ENCODE data around the gene RSPO1. TPM values are rescaled to one million over a fixed set of nuclear protein-coding genes. Genes with fewer than 3 reads are reported as not detected.

RSPO1 gene
- total and polyA plus RNA-seq, 2 experiments from 2014 or later, result 0.71 to 1.0 TPM

- DNase-seq (ENCODE audit: low read depth in 1 of 2, low spot score in 1 of 2), result no peak
- Histone ChIP-seq H3K36me3 (no peaks in the 10 kb centered on the region), H3K4me3 (no peak overlapping the region), H3K4me1 (ENCODE audit: low read depth) (no peaks in the 10 kb centered on the region), H3K27ac (no peak overlapping the region), H3K9me3 (ENCODE audit: low read depth) (no peaks in the 10 kb centered on the region), H3K27me3 (peaks cover 48% of the 10 kb centered on the region)
- no peak for TF ChIP-seq CTCF (IDR thresholded peaks at IDR 0.05; ENCODE audit: low read depth, low read length)
These were observed 12.6 kb upstream of the RSPO1 start for GRCh38 chr1:37647281-37647680.

GRCh38 chr1:37641059-37641458 is 6.4 kb upstream of the RSPO1 start:
- Histone ChIP-seq H3K9me3 (ENCODE audit: low read depth) (no peaks in the 10 kb centered on the region), H3K36me3 (no peaks in the 10 kb centered on the region), H3K27ac (no peak overlapping the region), H3K4me1 (ENCODE audit: low read depth) (no peaks in the 10 kb centered on the region), H3K27me3 (peaks cover 100% of the 10 kb centered on the region), H3K4me3 (no peak overlapping the region)
- DNase-seq (ENCODE audit: low read depth in 1 of 2, low spot score in 1 of 2), result no peak
- TF ChIP-seq CTCF (IDR thresholded peaks at IDR 0.05; ENCODE audit: low read depth, low read length), result no peak

- Histone ChIP-seq H3K4me1 (ENCODE audit: low read depth) (no peaks in the 10 kb centered on the region), H3K27ac (no peak overlapping the region), H3K36me3 (no peaks in the 10 kb centered on the region), H3K4me3 (no peak overlapping the region), H3K27me3 (peaks cover 100% of the 10 kb centered on the region), H3K9me3 (ENCODE audit: low read depth) (no peaks in the 10 kb centered on the region)
- TF ChIP-seq CTCF (IDR thresholded peaks at IDR 0.05; ENCODE audit: low read depth, low read length), result no peak
- DNase-seq (ENCODE audit: low read depth in 1 of 2, low spot score in 1 of 2), result no peak
These were observed 1.7 kb upstream of the RSPO1 start for GRCh38 chr1:37636435-37636834.

GRCh38 chr1:37634992-37635902 is 555 bp upstream of the RSPO1 start:
- H3K36me3 ChIP-seq, result no peaks in the 10 kb centered on the region

GRCh38 chr1:37633938-37634243 is 801 bp downstream of the RSPO1 start:
- no peak overlapping the region for H3K27ac ChIP-seq
- no peak for TF ChIP-seq CTCF (IDR thresholded peaks at IDR 0.05; ENCODE audit: low read depth, low read length)
- H3K27me3 ChIP-seq, result peaks cover 100% of the 10 kb centered on the region
- no peak for DNase-seq (ENCODE audit: low read depth in 1 of 2, low spot score in 1 of 2)
- no peaks in the 10 kb centered on the region for H3K36me3 ChIP-seq
- no peaks in the 10 kb centered on the region for H3K9me3 ChIP-seq (ENCODE audit: low read depth)
- H3K4me3 ChIP-seq, result no peak overlapping the region
- no peaks in the 10 kb centered on the region for H3K4me1 ChIP-seq (ENCODE audit: low read depth)

More at GRCh38 chr1:37634992-37635902, 555 bp upstream of the RSPO1 start:
- no peak for TF ChIP-seq CTCF (IDR thresholded peaks at IDR 0.05; ENCODE audit: low read depth, low read length)
- H3K4me1 ChIP-seq (ENCODE audit: low read depth), result no peaks in the 10 kb centered on the region
- no peak overlapping the region for H3K27ac ChIP-seq
- no peak for DNase-seq (ENCODE audit: low read depth in 1 of 2, low spot score in 1 of 2)
- H3K4me3 ChIP-seq, result peak overlapping the region; percentile 13
- no peaks in the 10 kb centered on the region for H3K9me3 ChIP-seq (ENCODE audit: low read depth)
- H3K27me3 ChIP-seq, result peaks cover 100% of the 10 kb centered on the region

Data from cardiac muscle cell (in vitro differentiated cells and primary cell).